NCI-H146 (cell line): Measurements from ENCODE around the gene TULP4.
"Not testable (repeated sequence)": the region's sequence is repeated elsewhere in the genome, so short reads cannot be mapped to it uniquely, and the experiment has no call there.

Experiments used
- DNase-seq: peaks from one replicate; lab custom pipeline; 2025; lab: John Stamatoyannopoulos, UW

TULP4 gene

DNA sequence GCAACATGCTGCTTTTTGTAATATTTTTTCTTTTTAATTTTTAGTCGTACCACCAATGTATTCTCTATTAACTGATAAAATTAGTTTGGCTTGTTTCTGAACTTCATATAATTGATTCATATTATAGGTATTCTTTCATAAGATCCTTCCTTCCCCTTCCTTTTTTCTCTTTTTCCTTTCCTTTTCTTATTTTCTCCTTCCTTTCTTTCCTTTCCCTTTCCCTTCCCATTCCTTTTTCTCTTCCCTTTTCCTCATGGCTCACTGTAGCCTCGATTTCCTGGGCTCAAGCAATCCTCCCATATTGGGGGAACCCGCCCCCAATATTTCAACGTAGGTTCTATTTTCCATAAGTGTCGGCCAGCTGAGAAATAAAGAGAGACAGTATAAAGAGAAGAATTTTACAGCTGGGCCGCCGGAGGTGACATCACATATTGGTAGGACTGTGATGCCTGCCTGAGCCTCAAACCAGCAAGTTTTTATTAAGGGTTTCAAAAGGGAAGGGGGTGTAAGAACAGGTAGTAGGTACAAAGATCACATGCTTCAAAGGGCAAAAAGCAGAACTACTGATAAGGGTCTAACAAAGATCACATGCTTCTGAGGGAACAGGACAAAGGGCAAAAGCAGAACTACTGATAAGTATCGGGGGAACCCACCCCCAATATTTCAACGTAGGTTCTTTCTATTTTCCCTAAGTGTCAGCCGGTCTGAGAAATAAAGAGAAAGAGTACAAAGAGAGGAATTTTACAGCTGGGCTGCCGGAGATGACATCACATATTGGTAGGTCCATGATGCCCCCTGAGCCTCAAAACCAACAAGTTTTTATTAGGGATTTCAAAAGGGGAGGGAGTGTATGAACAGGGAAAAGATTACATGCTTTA, 16.1 kb upstream of the TULP4 start:
- not testable (repeated sequence) for DNase-seq

DNA sequence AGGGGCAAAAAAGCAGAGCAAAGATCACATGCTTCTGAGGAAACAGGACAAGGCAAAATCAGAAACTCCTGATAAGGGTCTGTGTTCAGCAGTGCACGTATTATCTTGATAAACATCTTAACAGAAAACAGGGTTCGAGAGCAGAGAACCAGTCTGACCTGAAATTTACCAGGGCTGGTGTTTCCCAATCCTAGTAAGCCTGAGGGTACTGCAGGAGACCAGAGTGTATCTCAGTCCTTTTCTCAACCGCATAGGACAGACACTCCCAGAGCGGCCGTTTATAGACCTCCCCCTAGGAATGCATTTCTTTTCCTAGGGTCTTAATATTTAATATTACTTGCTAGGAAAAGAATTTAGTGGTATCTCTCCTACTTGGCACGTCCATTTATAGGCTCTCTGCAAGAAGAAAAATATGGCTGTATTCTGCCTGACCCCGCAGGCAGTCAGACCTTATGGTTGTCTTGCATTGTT, 15.4 kb upstream of the TULP4 start:
- DNase-seq, result not testable (repeated sequence)

DNA sequence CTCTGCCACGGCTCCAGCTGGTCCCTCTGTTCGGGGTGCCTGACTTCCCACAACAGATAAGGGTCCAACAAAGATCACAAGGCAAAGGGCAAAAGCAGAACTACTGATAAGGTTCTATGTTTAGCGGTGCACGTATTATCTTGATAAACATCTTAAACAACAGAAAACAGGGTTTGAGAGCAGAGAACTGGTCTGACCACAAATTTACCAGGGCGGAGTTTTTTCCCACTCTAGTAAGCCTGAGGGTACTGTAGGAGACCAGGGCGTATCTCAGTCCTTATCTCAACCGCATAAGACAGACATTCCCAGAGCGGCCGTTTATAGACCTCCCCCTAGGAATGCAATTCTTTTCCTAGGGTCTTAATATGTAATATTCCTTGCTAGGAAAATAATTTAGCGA, 14.6 kb upstream of the TULP4 start:
- not testable (repeated sequence) for DNase-seq

DNA sequence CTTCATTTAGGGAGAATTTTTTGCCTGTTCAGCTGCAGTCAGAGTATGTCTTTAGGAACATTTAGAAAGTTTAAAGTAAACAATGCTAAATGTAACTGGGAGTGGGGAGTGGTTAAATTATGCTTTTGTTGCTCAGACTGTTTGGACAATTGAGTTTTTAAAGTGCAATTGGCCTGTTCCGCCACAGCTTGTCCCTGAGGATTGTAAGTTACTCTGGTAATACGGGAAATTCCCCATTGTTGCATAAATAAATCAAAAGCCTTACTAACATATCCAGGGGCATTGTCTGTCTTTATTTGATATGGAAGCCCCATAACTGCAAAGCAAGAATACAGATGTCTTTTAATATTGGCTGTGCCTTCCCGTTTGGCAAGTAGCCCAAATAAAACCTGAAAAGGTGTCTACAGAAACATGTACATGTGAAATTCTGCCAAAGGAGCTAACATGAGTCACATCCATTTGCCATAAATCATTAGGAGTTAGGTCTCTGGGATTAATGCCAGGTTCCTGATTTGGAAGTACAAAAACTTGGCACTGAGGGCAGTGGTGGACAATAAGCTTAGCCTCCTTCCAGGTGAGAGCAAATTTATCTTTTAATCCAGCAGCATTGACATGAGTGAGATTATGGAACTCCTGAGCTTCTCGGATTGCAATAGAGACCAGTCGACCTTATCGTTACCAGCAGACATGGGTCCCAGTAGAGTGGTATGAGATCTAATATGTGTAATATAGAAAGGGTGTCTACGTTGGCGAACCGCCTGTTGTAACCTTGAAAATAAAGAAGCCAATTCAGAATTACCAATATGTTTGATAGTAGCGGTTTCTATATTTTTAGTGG, 11.7 kb upstream of the TULP4 start:
- peak; percentile 59 for DNase-seq

DNA sequence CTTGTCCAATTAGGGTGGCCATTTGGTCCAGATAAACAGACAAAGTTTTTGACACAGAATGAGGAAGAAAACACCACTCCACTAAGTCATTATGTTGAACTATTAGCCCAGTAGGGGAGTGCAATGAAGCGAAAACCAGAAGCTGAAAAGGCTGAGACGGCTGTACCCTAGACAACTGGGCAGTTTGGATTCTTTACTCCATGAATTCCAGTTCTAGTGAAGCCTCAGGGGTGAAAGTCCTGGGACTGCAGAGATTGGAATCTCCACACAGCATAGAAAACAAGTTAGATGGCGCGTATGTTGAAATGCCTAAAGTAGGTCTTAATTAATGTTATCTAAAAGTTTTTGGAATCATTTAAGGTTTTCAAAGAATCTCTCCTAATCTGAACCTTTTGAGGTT, 10.7 kb upstream of the TULP4 start:
- peak; percentile 49 for DNase-seq

DNA sequence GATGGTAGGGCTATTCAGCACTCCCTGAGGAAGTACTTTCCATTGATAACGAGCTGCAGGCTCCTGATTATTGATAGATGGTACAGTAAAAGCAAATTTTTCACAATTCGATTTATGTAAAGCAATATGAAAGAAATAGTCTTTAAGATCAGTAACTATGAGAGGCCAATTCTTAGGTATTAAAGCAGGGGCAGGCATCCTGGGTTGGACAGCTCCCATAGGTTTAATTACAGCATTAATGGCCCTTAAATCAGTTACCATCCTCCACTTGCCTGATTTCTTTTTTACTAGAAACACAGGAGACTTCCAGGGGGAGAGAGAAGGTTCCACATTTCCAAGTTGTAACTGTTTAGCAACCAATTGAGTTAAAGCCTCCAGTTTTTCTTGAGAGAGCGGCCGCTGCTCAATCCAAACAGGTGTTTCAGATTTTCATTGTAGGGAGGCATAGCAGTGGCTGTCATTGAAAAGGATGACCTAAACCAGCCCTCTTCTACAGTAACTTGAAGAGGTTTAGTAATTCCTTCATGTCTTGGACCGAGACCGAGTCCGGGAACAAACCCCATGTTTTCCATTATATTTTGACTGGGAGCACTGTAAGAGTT, 10.0 kb upstream of the TULP4 start:
- DNase-seq, result peak; percentile 35

DNA sequence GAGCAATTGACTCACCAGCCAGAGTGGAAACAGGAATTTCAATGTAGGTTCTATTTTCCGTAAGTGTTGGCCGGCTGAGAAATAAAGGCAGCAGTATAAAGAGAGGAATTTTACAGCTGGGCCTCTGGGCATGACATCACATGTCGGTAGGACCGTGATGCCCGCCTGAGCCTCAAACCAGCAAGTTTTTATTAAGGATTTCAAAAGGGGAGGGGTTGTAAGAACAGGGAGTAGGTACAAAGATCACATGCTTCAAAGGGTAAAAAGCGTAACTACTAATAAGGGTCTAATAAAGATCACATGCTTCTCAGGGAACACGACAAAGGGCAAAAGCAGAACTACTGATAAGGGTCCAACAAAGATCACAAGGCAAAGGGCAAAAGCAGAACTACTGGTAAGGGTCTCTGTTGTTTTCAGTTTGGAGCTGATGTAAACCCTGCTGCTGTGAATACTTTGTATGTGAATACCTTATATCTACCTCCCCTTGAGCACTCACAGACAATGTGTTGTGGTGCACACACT, 9.0 kb upstream of the TULP4 start:
- peak; percentile 21 for DNase-seq

DNA sequence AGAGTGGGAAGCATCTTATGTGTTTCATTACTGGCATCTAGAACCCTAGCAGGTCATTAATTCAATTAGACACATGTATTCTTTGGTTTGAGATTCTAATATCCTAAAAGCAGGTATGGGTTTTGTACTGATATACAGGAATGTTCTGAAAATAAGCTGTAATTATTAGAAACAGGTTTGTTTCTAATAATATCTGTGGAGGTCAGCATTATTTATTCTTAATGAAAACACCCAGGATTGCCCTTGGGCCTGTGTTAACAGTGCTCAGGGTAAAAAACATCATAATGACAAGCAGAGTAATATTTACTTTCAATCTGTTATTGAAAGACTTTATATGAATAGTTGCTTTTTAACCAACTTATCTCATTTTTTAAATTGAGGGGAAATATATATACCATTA, 8.0 kb upstream of the TULP4 start:
- DNase-seq, result no peak

DNA sequence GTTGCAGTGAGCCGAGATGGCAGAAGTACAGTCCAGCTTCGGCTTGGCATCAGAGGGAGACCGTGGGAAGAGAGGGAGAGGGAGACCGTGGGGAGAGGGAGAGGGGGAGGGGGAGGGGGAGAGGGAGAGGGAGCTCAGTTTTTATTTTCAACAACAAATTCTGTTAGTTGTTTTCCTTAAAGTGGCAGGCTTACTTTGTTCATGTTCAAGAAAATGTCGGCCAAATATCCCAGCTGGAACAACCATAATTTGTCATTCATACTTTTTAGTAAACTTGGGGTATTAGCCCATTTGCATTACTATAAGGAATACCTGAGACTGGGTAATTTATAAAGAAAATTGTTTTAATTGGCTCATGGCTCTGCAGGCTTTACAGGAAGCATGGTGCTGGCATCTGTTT, 2.5 kb upstream of the TULP4 start:
- DNase-seq, result no peak

DNA sequence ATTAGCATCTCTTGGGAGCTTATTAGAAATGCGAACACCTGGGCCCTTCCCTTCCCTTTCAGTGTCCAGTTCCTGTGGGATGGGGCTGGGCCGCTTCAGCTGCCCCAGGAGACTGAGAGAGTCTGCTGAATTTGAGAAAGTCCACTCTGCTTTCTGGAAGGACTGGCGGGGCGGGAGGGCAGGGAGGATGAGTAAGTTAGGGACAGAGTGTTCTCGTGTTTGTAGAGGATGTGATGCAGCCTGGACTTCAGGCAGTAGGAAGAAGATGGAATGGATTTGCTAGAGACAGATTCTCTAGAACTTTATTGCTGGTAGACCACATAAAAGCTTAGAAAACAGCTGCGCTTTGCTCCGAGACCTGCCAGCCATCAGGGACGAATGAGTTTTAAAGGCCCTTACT, 1.1 kb upstream of the TULP4 start:
- peak; percentile 21 for DNase-seq

DNA sequence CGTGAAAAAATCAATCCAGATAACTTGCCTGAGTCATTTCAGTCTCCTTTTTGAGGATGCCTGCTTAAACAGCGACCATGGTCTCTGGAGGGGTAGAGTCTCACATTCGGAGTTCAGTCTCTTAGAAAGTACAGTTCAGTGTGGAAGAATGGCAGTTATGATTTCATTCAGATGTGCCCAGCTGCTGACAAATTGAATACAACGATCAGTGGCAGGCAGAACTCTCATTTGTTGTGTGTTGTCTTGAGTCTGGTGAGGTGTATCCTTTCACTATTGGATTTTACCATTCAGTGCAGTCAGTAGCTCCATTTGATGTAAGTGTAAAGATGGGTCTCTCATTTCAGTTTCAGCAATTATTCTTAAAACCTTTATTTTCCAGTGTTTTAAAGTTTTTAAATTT, 639 bp upstream of the TULP4 start:
- no peak for DNase-seq

DNA sequence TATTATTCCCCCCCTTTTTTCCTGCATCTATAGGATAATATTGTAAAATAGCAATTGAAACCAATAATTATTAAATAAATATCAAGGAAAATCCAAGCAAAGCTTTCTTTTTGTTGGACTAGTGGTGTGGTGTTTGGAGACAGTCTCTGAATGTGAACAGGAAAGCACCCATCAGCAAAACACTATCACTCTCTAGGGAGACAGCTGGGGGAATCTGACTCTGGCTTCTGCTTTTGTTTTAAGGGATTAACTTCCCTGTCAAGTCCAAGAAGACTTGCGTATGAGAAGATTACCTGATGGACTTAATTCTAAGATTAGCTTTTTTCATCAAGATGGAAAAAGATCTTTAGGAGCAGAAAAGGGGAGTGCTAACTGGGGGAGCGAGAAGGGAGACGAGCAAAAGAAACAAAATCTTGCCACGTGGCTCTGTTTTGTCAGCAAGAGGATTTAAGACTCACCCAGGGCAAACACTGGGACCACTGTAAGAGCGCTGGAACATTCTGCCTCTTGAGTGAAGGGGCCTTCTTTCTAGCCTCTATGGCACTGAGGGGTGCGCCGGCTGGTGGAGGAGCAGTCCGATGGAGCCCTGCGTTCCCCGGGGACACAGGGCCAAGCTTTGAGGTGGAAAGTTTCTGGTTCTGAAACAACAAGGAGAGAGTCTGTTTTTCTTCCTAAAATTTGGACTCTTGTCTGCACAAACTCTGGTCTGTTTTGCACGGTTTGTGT, 570 bp downstream of the TULP4 start:
- no peak for DNase-seq

DNA sequence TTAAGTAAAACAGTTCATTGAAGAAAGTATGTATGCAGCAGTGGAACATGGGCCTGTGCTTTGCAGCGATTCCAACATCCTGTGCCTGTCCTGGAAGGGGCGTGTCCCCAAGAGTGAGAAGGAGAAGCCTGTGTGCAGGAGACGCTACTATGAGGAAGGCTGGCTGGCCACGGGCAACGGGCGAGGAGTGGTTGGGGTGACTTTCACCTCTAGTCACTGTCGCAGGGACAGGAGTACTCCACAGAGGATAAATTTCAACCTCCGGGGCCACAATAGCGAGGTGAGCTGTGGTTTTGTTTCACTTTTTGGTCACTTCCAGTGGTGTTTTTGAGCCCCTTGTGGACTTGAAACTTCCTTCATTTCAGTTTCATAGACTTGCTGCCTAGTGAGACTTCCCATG, 1.7 kb downstream of the TULP4 start:
- no peak for DNase-seq

DNA sequence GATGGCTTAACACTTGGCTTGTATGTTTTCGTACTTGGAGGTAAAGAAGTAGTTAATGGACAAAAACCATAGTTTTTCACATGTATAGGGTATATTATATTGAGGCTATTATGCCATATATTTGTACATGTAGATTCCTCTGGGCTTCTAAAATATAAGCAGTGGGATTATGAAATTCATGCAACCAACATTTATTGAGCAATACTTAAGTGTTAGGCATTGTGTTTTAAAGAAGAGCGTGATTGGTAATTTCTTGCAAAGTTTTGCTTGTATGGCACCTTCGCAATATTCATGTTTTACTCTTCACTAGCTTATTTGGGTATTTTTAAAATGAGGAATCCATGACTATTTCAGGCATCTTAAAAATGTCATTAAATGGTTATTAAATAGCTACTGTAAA, 2.5 kb downstream of the TULP4 start:
- no peak for DNase-seq

DNA sequence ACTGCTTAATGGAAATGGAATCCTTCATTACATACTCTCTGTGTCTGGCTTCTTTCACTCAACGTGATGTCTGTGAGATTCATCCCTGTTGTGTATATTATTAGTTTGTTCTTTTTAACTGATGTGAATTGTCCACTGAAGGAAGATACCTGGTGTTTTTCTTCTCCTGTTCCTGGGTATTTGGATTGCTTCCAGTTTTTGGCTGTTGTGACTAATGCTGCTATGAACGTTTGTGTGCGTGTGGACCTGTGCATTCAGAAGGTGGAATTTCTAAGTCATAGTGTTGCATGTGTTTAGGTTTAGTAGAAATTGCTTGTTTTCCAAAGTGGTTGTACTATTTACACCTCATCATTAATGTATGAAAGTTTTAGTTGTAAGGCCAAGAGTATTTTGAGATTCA, 3.8 kb downstream of the TULP4 start:
- DNase-seq, result no peak

DNA sequence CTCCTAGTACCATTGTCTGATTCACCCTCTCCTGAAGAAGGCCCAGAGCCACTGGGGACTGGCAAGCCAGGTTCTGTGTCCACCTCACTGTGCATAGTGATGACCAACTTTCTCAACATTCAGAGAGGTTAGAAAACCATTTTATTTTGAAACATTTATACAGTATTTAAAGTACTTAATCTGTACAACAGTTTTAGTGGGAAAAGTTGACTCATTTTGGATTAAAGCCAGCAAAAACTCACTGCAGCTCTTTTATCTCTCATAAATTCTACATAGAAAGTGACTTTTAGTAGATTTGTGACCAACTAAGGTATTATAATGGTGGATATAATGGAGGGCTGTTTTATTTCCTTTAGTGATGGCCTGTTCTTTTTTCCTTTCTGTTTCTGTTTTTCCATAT, 9.7 kb downstream of the TULP4 start:
- DNase-seq, result no peak

DNA sequence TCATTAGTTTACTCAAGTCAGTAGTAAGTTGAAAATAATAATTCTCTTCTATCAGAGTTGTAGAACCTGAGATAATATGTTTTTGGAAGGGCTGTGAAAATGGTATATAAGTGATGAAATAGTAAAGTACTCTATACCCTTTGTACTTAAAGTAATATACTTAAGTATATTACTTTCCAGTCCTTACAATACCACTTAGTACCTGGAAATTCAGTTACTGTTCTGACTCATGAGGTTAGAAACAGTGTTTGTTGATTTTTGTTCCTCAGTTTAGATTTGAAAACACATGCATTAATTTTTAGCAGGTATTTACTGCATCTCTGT, 10.1 kb downstream of the TULP4 start:
- no peak for DNase-seq

DNA sequence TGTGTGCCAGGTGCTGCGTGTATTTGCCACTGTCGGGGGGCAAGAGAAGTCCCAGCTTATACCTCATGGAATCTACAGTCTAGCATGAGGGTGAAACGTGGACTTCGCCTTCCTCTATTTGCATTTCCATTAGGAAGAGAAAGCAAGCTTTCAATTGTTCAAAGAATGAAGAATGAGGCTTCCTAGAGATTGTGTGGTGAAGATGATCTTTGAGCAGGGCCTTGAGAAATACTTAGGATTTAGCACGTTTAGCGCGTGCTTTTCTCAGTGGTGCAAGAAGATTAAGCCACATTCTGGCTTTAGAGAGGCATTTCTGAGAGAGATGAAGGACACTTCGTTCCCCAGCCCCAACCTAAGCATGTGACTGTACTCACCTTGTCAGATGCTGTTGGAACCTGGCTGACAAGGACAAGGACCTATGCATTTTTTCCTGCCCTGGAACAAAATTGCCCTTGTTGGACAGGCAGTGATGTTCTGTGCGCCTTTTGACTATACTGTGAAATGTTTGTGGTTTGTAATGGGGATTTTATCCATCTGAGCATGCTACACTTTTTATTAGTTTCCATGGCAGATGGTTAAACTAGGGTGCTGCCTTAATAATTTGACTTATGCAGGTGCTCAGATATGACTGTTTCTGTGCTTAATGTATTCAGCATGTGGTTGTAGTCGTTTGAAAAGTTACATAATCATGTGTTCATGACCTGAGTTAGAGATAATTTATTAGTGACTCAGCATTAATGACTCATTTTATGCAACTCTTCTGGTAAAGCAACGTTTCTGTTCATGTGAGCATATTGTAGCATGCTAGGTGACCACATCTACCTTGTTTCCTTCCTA, 10.7 kb downstream of the TULP4 start:
- DNase-seq, result no peak

DNA sequence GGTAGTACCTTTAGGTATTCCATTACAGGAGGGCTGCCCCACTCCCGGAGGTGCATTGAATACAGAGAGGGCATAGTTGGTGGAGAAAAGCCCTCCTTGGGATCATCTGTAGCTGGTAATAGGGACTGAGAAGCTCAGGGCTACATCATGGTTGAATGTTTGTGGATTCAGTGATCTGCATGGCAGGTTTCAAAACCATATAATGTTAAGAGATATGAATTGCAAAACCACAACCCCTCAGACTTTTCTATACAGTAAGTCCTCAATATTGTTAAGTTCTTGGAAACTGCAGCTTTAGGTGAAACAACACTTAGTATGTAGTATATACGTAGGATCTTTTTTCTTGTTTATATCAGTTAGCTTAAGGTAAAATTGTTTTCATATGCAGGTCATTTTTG, 11.3 kb downstream of the TULP4 start:
- DNase-seq, result no peak

DNA sequence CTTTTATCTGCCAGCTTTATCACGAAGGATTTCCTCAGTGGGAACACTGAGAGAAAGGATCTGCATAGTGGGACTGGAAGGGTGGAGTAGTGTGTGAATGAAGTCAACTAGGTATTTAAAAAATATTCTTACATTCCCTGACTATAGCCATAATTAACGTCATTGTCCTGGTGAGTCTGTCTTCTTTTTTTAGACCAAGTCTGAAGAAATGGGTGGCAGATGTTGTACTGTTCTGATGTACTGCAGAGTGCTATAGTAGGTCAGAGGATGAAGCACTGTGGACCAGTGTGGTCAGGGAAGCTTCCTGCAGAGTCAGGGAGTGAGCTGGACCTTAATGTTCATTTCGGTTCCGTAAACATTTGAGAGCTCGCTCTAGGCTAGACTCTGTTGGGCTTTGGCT, 11.9 kb downstream of the TULP4 start:
- DNase-seq, result no peak

DNA sequence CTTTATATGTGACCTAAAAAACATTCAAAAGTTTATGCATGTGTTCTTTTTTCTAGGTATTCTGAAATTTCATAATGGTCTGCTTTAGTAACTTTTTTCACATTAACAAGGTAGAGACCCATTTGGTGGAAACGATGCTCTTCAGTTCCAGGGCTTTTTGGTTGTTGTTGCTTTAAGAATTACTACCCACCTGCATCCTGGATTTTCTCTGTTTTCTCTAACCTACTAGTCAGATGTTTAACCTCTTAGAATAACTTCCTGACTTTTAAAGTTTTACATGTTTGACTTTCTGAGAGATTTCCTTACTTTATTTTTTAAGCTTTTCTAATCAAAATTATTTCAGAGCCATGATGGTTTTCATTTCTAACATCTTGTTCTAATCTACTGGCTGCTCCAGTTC, 14.9 kb downstream of the TULP4 start:
- no peak for DNase-seq
